ENCODE data around the gene OTUB2.

- TF ChIP-seq CTCF (optimal IDR thresholded peaks at IDR 0.05 in 1 of 3, IDR thresholded peaks at IDR 0.05 in 1 of 3, conservative IDR thresholded peaks at IDR 0.05 in 1 of 3; ENCODE audit: extremely low read depth in 1 of 3, insufficient read depth in 2 of 3, low read length in 3 of 3) = no peak
- no peak for TF ChIP-seq EZH2 (IDR thresholded peaks at IDR 0.05; ENCODE audit: low read length)
These were observed 4.4 kb downstream of the OTUB2 start for GRCh38 chr14:94030571-94030970.
